HFF-Myc (cell line): Measurements from ENCODE around the gene COL11A1.

ENCODE experiments used
- DNase-seq: peaks from one replicate; pipeline ENCODE4 v3.0.0-alpha.2; 2011; ENCODE audit warnings: low read depth; ENCODE audit errors: extremely low read depth
- H3K4me3 ChIP-seq: replicated peaks from 2 replicates; pipeline ENCODE4 v1.5.1; 2011; ENCODE audit warnings: low read depth, mild to moderate bottlenecking, control low read depth, low read length
- CTCF ChIP-seq: IDR thresholded peaks from 2 replicates; pipeline ENCODE4 v1.5.1; 2012; ENCODE audit warnings: mild to moderate bottlenecking, low read depth, low read length, control low read depth; ENCODE audit errors: missing control alignments

Gene COL11A1

GRCh38 chr1:102853136-102853535 lies 255.2 kb downstream of the COL11A1 start:
- DNase-seq = no peak
- TF ChIP-seq CTCF = no peak
- no peak overlapping the region for H3K4me3 ChIP-seq

GRCh38 chr1:102852613-102853012 lies 255.7 kb downstream of the COL11A1 start:
- no peak overlapping the region for H3K4me3 ChIP-seq
- TF ChIP-seq CTCF = peak; percentile 26
- DNase-seq = no peak

- no peak for DNase-seq
- TF ChIP-seq CTCF = no peak
- no peak overlapping the region for H3K4me3 ChIP-seq
These were observed 256.7 kb downstream of the COL11A1 start for GRCh38 chr1:102851616-102852015.

- no peak for TF ChIP-seq CTCF
- no peak overlapping the region for H3K4me3 ChIP-seq
- no peak for DNase-seq
These were observed 265.7 kb downstream of the COL11A1 start for GRCh38 chr1:102842606-102843005.

GRCh38 chr1:102840741-102841140 lies 267.6 kb downstream of the COL11A1 start:
- TF ChIP-seq CTCF = no peak
- DNase-seq = no peak
- H3K4me3 ChIP-seq = no peak overlapping the region

- TF ChIP-seq CTCF = no peak
- no peak overlapping the region for H3K4me3 ChIP-seq
- DNase-seq = no peak
These were observed 270.3 kb downstream of the COL11A1 start for GRCh38 chr1:102838016-102838415.

- no peak for TF ChIP-seq CTCF
- H3K4me3 ChIP-seq = no peak overlapping the region
- DNase-seq = no peak
These were observed 270.8 kb downstream of the COL11A1 start for GRCh38 chr1:102837551-102837950.
